NCI-H2107 (cell line): ENCODE data around the gene UCHL5.
A peak's percentile ranks its signal among the peaks of the same experiment; 100 is the strongest.
"Not testable (repeated sequence)": the region's sequence is repeated elsewhere in the genome, so short reads cannot be mapped to it uniquely, and the experiment has no call there.

Experiments used
- DNase-seq: peaks from one replicate; lab custom pipeline; 2025; lab: John Stamatoyannopoulos, UW

UCHL5 gene

GRCh38 chr1:193062698-193063463 is 3.7 kb upstream of the UCHL5 start:
- DNase-seq: no peak

GRCh38 chr1:193060938-193061337 is 1.8 kb upstream of the UCHL5 start:
- DNase-seq: no peak

GRCh38 chr1:193060406-193060805 is 1.2 kb upstream of the UCHL5 start:
- no peak for DNase-seq

- no peak for DNase-seq
These were observed 899 bp upstream of the UCHL5 start for GRCh38 chr1:193060115-193060403.

- peak; percentile 40 for DNase-seq
These were observed 455 bp downstream of the UCHL5 start for GRCh38 chr1:193058529-193059281.

- no peak for DNase-seq
These were observed 4.9 kb downstream of the UCHL5 start for GRCh38 chr1:193054169-193054675.

GRCh38 chr1:193048913-193049312 is 10.2 kb downstream of the UCHL5 start:
- DNase-seq: not testable (repeated sequence)

- no peak for DNase-seq
These were observed 16.1 kb downstream of the UCHL5 start for GRCh38 chr1:193042766-193043691.

GRCh38 chr1:193040011-193040410 is 19.1 kb downstream of the UCHL5 start:
- DNase-seq: no peak

- DNase-seq: no peak
These were observed 22.7 kb downstream of the UCHL5 start for GRCh38 chr1:193036337-193037047.

GRCh38 chr1:193033610-193034009 is 25.6 kb downstream of the UCHL5 start:
- no peak for DNase-seq

- DNase-seq: not testable (repeated sequence)
These were observed 26.3 kb downstream of the UCHL5 start for GRCh38 chr1:193032643-193033427.

GRCh38 chr1:193031431-193031830 is 27.7 kb downstream of the UCHL5 start:
- no peak for DNase-seq

GRCh38 chr1:193030280-193030679 is 28.9 kb downstream of the UCHL5 start:
- no peak for DNase-seq

- no peak for DNase-seq
These were observed 33.9 kb downstream of the UCHL5 start for GRCh38 chr1:193025218-193025617.

- DNase-seq: peak; percentile 5
These were observed 39.6 kb downstream of the UCHL5 start for GRCh38 chr1:193019442-193020026.

- no peak for DNase-seq
These were observed 42.4 kb downstream of the UCHL5 start for GRCh38 chr1:193016788-193017187.

- DNase-seq: no peak
These were observed 44.8 kb downstream of the UCHL5 start for GRCh38 chr1:193014400-193014799.

- no peak for DNase-seq
These were observed 45.5 kb downstream of the UCHL5 start for GRCh38 chr1:193013707-193014106.

- DNase-seq: no peak
These were observed 46.2 kb downstream of the UCHL5 start for GRCh38 chr1:193013005-193013404.
